Gastroesophageal sphincter (tissue), 4 donors: ENCODE measurements around the gene PRKAR2B. TPM values are rescaled to one million over a fixed set of nuclear protein-coding genes. Genes with fewer than 3 reads are reported as not detected.

Experiments used
- ATAC-seq: fragments of 150-250 bp; one replicate; pipeline ENCODE4 v1.9.1; 2016; ENCODE audit warnings: mild to moderate bottlenecking, moderate library complexity
- H3K27ac ChIP-seq, 4 donors: fragments of 200-600 bp; sonication (generic) in 3 of 4; 1 replicate in 3 of 4; 2 replicates in 1 of 4; pipeline ENCODE4 v1.5.1; 2016 to 2019
- H3K27me3 ChIP-seq: fragments of 200-600 bp; sonication (generic); one replicate; pipeline ENCODE4 v1.5.1; 2019
- H3K36me3 ChIP-seq, 2 donors: fragments of 200-600 bp; sonication (generic); one replicate each; pipeline ENCODE4 v1.5.1; 2019; ENCODE audit warnings: control low read depth in 1 of 2
- H3K4me1 ChIP-seq, 3 donors: fragments of 200-600 bp; sonication (generic); 1 replicate in 2 of 3; 2 replicates in 1 of 3; pipeline ENCODE4 v1.5.1; 2016 to 2019; ENCODE audit warnings: control low read depth in 2 of 3
- H3K4me3 ChIP-seq, 2 donors: fragments of 200-600 bp; sonication (generic); one replicate each; pipeline ENCODE4 v1.5.1; 2019; ENCODE audit warnings: mild to moderate bottlenecking in 1 of 2, moderate library complexity in 1 of 2
- H3K9me3 ChIP-seq, 3 donors: fragments of 200-600 bp; sonication (generic); one replicate each; pipeline ENCODE4 v1.5.1; 2017 to 2019; ENCODE audit warnings: control low read depth in 2 of 3
- CTCF ChIP-seq, 4 experiments: fragments of 200-600 bp in 2 of 4; fragments of 450-650 bp in 2 of 4; sonication (generic) in 1 of 4; IDR thresholded peaks; one replicate each; pipeline ENCODE4 v1.5.1; 2017 to 2019; ENCODE audit warnings: antibody characterized with exemption in 4 of 4, mild to moderate bottlenecking in 2 of 4, moderate library complexity in 2 of 4
- EP300 ChIP-seq: sonication (generic); formaldehyde crosslinking; IDR thresholded peaks from one replicate; pipeline ENCODE4 v1.6.1; 2017; ENCODE audit warnings: antibody characterized with exemption, mild to moderate bottlenecking
- POLR2A ChIP-seq, 2 donors: fragments of 450-650 bp; IDR thresholded peaks; one replicate each; pipeline ENCODE4 v1.6.1; 2017; ENCODE audit warnings: antibody characterized with exemption in 2 of 2, mild to moderate bottlenecking in 2 of 2, moderate library complexity in 1 of 2
- POLR2AphosphoS5 ChIP-seq: sonication (generic); formaldehyde crosslinking; IDR thresholded peaks from one replicate; pipeline ENCODE4 v1.6.1; 2017; ENCODE audit warnings: antibody characterized with exemption
- WGBS, 2 donors: methylation state at CpG; one replicate each; pipeline ENCODE4 v1.1.5; 2018; ENCODE audit warnings: low coverage in 1 of 2; 5-methylcytosine and 5-hydroxymethylcytosine counted together
- total RNA-seq, 4 donors: library from RNA; depleted of rRNA; stranded (reverse); fragments of >200 nt; gene quantifications; one replicate each; pipeline ENCODE4 v1.1.0, GENCODE V29; 2016

PRKAR2B gene
- total RNA-seq, 4 donors from 2014 or later = 83.5 to 160 (median 119) TPM

GRCh38 chr7:107076781-107077698, 32.5 kb downstream of the PRKAR2B start:
- H3K9me3 ChIP-seq = no peaks in the 10 kb centered on the region
- 74 to 92% methylated on average over 8 of the region's 8 CpGs for WGBS, 2 donors
- no peaks in the 10 kb centered on the region for H3K36me3 ChIP-seq
- no peak for TF ChIP-seq EP300
- TF ChIP-seq POLR2AphosphoS5 = no peak
- TF ChIP-seq POLR2A (IDR thresholded peaks at IDR 0.05) = no peak
- no peak for TF ChIP-seq CTCF (IDR thresholded peaks at IDR 0.05)
- peaks cover 0 to 33% (median 0%) of the 10 kb centered on the region in 3 donors for H3K4me1 ChIP-seq
- H3K4me3 ChIP-seq = no peak overlapping the region
- no peaks in the 10 kb centered on the region for H3K27me3 ChIP-seq
- ATAC-seq = peak; percentile 53
- no peak overlapping the region for H3K27ac ChIP-seq

GRCh38 chr7:107077699-107078516, 33.4 kb downstream of the PRKAR2B start:
- no peak for TF ChIP-seq POLR2A (IDR thresholded peaks at IDR 0.05)
- TF ChIP-seq POLR2AphosphoS5 = no peak
- no peak for TF ChIP-seq EP300
- TF ChIP-seq CTCF (IDR thresholded peaks at IDR 0.05) = no peak
- Histone ChIP-seq H3K36me3 (no peaks in the 10 kb centered on the region), H3K9me3 (no peaks in the 10 kb centered on the region), H3K27ac (no peak overlapping the region), H3K4me3 (no peak overlapping the region), H3K27me3 (no peaks in the 10 kb centered on the region), H3K4me1 (peaks cover 0 to 33% (median 0%) of the 10 kb centered on the region in 3 donors)
- no peak for ATAC-seq
- WGBS, 2 donors = 95 to 98% methylated on average over 2 to 6 of the region's 10 CpGs

- Histone ChIP-seq H3K4me1 (peaks cover 0 to 33% (median 0%) of the 10 kb centered on the region in 3 donors), H3K36me3 (no peaks in the 10 kb centered on the region), H3K27me3 (no peaks in the 10 kb centered on the region), H3K27ac (no peak overlapping the region), H3K9me3 (no peaks in the 10 kb centered on the region), H3K4me3 (no peak overlapping the region)
- 88 to 100% methylated on average over 1 of the region's 2 CpGs for WGBS, 2 donors
- ATAC-seq = no peak
- TF ChIP-seq POLR2AphosphoS5 (no peak), POLR2A (IDR thresholded peaks at IDR 0.05) (no peak), CTCF (IDR thresholded peaks at IDR 0.05) (no peak), EP300 (no peak)
Observed at GRCh38 chr7:107078517-107078966, 34.0 kb downstream of the PRKAR2B start.

GRCh38 chr7:107079212-107079940, 34.9 kb downstream of the PRKAR2B start:
- Histone ChIP-seq H3K27ac (no peak overlapping the region), H3K27me3 (no peaks in the 10 kb centered on the region), H3K4me1 (peaks cover 0 to 33% (median 0%) of the 10 kb centered on the region in 3 donors), H3K9me3 (no peaks in the 10 kb centered on the region), H3K36me3 (no peaks in the 10 kb centered on the region), H3K4me3 (no peak overlapping the region)
- WGBS, 2 donors = 89 to 91% methylated on average over 11 of the region's 11 CpGs
- ATAC-seq = no peak
- TF ChIP-seq POLR2A (IDR thresholded peaks at IDR 0.05) (no peak), CTCF (IDR thresholded peaks at IDR 0.05) (no peak), POLR2AphosphoS5 (no peak), EP300 (no peak)
